ENCODE data around the gene NBPF1.
"Not testable (repeated sequence)": the region's sequence is repeated elsewhere in the genome, so short reads cannot be mapped to it uniquely, and the experiment has no call there.

DNA sequence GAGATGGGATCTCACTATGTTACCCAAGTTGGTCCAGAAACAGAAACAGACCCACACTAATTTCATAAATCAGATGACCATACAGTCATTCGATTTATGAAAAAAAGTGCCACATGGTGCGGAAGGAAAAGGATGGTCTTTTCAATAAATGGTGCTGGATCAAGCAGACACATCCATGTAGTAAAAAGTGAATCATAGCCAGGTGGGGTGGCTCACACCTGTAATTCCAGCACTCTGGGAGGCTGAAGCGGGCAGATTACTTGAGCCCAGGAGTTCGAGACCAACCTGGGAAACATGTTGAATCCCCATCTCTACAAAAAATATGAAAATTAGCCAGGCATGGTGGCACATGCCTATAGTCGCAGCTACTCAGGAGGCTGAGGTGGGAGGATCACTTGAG lies 2.8 kb downstream of the NBPF1 start:
- not testable (repeated sequence) for TF ChIP-seq CTCF (conservative IDR thresholded peaks at IDR 0.05); EZH2 (IDR thresholded peaks at IDR 0.05; ENCODE audit: low read depth)

All from PC-9 (cell line).